ENCODE measurements around the gene PRSS36.

DNA sequence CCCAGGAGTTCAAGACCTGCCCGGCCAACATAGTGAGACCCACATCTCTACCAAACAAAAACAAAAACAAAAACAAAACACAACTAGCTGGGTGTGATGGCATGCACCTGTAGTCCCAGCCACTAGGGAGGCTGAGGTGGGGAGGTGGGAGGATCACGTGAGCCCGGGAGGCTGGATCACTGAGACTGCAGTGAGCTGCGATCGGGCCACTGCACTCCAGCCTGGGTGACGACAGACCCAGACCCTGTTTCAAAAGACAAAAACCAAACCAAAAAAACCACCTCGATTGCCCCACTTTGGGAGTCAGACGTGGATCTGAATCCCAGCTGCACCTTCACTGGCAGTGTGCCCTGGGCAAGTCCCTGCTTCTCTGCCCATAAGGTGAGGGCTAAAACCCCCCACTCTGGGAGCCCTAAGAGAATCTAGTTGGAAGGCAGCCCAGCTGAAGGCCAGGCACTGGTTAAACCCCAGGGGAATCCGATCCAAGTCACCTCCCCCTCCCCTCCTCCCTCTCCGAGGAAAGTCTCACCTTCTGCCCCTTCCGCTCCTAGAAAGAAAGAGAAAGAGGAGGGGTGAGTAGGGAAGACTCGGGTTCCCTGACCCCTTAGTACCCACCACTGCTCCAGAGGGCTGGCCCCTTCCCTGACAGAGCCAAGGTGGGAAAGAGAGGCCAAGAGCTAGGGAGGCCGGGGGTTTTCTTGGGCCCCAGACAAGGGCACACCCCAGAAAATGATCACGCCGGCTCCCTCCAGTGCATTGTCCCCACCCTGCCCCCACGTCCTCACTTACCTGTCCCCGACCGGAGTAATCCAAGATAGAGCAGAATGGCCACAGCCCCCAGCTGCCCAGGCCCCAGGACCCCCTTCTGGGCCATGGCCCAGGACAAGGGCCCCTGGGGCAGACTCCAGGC lies 15.0 kb downstream of the PRSS36 start:
- no peak for TF ChIP-seq CTCF (IDR thresholded peaks at IDR 0.05; ENCODE audit: low read length)
- no peak for TF ChIP-seq EZH2 (IDR thresholded peaks at IDR 0.05; ENCODE audit: borderline replicate concordance, low read length)

Measured in OCI-LY1 (cell line).